ENCODE results near the gene AKR1D1.
"Not testable (repeated sequence)": the region's sequence is repeated elsewhere in the genome, so short reads cannot be mapped to it uniquely, and the experiment has no call there.

DNA sequence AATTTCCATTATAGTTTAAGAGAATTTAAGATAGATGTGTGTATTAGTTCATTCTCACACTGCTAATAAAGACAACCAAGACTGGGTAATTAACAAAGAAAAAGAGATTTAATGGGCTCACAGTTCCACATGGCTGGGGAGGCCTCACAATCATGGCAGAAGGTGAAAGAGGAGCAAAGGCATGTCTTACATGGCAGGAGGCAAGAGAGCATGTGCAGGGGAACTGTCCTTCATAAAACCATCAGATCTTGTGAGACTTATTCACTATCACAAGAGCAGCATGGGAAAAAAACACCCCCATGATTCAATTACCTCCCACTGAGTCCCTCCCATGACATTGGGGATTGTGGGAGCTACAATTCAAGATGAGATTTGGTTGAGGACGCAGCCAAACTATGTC lies 473 bp upstream of the AKR1D1 start:
- TF ChIP-seq ZNF274 (IDR thresholded peaks at IDR 0.05; ENCODE audit: low read depth, low read length); SIN3A (IDR thresholded peaks at IDR 0.05; ENCODE audit: low read depth); ELF1 (IDR thresholded peaks at IDR 0.05; ENCODE audit: borderline replicate concordance, low read depth); EGR1 (IDR thresholded peaks at IDR 0.05; ENCODE audit: low read depth); TCF7L2 (IDR thresholded peaks at IDR 0.05; ENCODE audit: borderline replicate concordance, extremely low read depth, insufficient read depth, insufficient read length); POLR2A (IDR thresholded peaks at IDR 0.05; ENCODE audit: borderline replicate concordance, extremely low read depth, insufficient read depth, insufficient read length): not testable (repeated sequence)
